Right forelimb (tissue), 1 donor: ENCODE data around the gene FCER2.

Source experiments
- DNase-seq: peaks from one replicate; pipeline ENCODE4 v3.0.0-alpha.2; 2018

Gene FCER2

GRCh38 chr19:7676376-7676775 lies 25.6 kb downstream of the FCER2 start:
- DNase-seq = no peak

GRCh38 chr19:7674010-7675005 lies 27.6 kb downstream of the FCER2 start:
- peak; percentile 66 for DNase-seq

GRCh38 chr19:7672522-7672921 lies 29.4 kb downstream of the FCER2 start:
- DNase-seq = no peak

- DNase-seq = no peak
Observed at GRCh38 chr19:7670790-7671189, 31.1 kb downstream of the FCER2 start.

GRCh38 chr19:7670150-7670783 lies 31.7 kb downstream of the FCER2 start:
- DNase-seq = no peak

GRCh38 chr19:7669641-7670040 lies 32.3 kb downstream of the FCER2 start:
- DNase-seq = no peak

- no peak for DNase-seq
Observed at GRCh38 chr19:7668842-7669241, 33.1 kb downstream of the FCER2 start, which contains the start of gene RETN. TSS of gene RETN (plus strand) at chr19:7669049. CDS start at chr19:7669327, 278 bp downstream.

GRCh38 chr19:7665076-7665475 lies 36.9 kb downstream of the FCER2 start:
- no peak for DNase-seq

GRCh38 chr19:7663706-7664105 lies 38.2 kb downstream of the FCER2 start:
- DNase-seq = no peak

GRCh38 chr19:7662657-7663056 lies 39.3 kb downstream of the FCER2 start:
- DNase-seq = no peak

GRCh38 chr19:7661744-7662538 lies 40.0 kb downstream of the FCER2 start:
- DNase-seq = no peak

GRCh38 chr19:7658219-7658686 lies 43.7 kb downstream of the FCER2 start:
- no peak for DNase-seq

- no peak for DNase-seq
Observed at GRCh38 chr19:7657131-7657751, 44.7 kb downstream of the FCER2 start.

- no peak for DNase-seq
Observed at GRCh38 chr19:7655581-7655980, 46.4 kb downstream of the FCER2 start.

GRCh38 chr19:7654401-7654800 lies 47.5 kb downstream of the FCER2 start:
- DNase-seq = no peak

- peak; percentile 91 for DNase-seq
Observed at GRCh38 chr19:7652061-7652641, 49.8 kb downstream of the FCER2 start.

- no peak for DNase-seq
Observed at GRCh38 chr19:7650148-7650547, 51.8 kb downstream of the FCER2 start.

GRCh38 chr19:7648265-7649014 lies 53.5 kb downstream of the FCER2 start:
- no peak for DNase-seq

GRCh38 chr19:7647156-7647555 lies 54.8 kb downstream of the FCER2 start:
- DNase-seq = no peak

GRCh38 chr19:7646426-7646700 lies 55.6 kb downstream of the FCER2 start:
- no peak for DNase-seq

GRCh38 chr19:7645656-7646425 lies 56.1 kb downstream of the FCER2 start:
- no peak for DNase-seq
